Body of pancreas (tissue), 4 donors: Measurements from ENCODE around the gene C1R.

Experiments used
- POLR2A ChIP-seq, 3 donors: fragments of 450-650 bp; IDR thresholded peaks; one replicate each; pipeline ENCODE4 v1.6.1; 2016; ENCODE audit warnings: antibody characterized with exemption in 3 of 3, mild to moderate bottlenecking in 2 of 3
- TF ChIP-seq, protein P1 (sequence below), 7 experiments: fragments of 450-650 bp in 4 of 7; fragments of 200-600 bp in 3 of 7; sonication (generic) in 3 of 7; IDR thresholded peaks; one replicate each; pipeline ENCODE4 v1.5.1; 2016 to 2019; ENCODE audit warnings: antibody characterized with exemption in 7 of 7

DNA sequence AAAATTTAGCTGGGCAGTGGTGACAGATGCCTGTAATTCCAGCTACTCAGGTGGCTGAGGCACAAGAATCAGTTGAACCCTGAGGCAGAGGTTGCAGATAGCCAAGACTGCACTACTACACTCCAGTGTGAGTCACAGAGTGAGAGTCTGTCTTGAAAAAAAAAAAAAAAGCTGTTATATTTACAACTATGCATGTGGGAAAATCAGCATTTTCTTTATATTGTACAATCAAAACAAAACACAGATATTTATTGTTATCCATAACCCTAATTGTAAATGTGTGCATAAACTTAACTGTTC, 12.5 kb downstream of the C1R start:
- TF ChIP-seq, protein P1, sequence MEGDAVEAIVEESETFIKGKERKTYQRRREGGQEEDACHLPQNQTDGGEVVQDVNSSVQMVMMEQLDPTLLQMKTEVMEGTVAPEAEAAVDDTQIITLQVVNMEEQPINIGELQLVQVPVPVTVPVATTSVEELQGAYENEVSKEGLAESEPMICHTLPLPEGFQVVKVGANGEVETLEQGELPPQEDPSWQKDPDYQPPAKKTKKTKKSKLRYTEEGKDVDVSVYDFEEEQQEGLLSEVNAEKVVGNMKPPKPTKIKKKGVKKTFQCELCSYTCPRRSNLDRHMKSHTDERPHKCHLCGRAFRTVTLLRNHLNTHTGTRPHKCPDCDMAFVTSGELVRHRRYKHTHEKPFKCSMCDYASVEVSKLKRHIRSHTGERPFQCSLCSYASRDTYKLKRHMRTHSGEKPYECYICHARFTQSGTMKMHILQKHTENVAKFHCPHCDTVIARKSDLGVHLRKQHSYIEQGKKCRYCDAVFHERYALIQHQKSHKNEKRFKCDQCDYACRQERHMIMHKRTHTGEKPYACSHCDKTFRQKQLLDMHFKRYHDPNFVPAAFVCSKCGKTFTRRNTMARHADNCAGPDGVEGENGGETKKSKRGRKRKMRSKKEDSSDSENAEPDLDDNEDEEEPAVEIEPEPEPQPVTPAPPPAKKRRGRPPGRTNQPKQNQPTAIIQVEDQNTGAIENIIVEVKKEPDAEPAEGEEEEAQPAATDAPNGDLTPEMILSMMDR (IDR thresholded peaks at IDR 0.05) = no peak
- no peak for TF ChIP-seq POLR2A (IDR thresholded peaks at IDR 0.05)
